HEK293 (cell line): ENCODE results near the gene EPO.
A peak's percentile ranks its signal among the peaks of the same experiment; 100 is the strongest.

Source experiments
- BCL11A ChIP-seq: fragments of 450-650 bp; formaldehyde crosslinking; IDR thresholded peaks from 2 replicates; pipeline ENCODE4 v1.5.1; 2016; ENCODE audit warnings: low read depth, missing biosample characterization, missing genetic modification characterization
- PRDM2 ChIP-seq: fragments of 450-650 bp; formaldehyde crosslinking; IDR thresholded peaks from 2 replicates; pipeline ENCODE4 v1.5.1; 2016; ENCODE audit warnings: missing biosample characterization, missing genetic modification characterization, borderline replicate concordance
- PRDM6 ChIP-seq: fragments of 450-650 bp; formaldehyde crosslinking; IDR thresholded peaks from 2 replicates; pipeline ENCODE4 v1.5.1; 2017; ENCODE audit warnings: missing biosample characterization, missing genetic modification characterization
- SP2 ChIP-seq: fragments of 450-650 bp; formaldehyde crosslinking; IDR thresholded peaks from 2 replicates; pipeline ENCODE4 v1.5.1; 2016; ENCODE audit warnings: missing biosample characterization, missing genetic modification characterization
- SP3 ChIP-seq: fragments of 450-650 bp; formaldehyde crosslinking; IDR thresholded peaks from 2 replicates; pipeline ENCODE4 v1.5.1; 2016; ENCODE audit warnings: missing biosample characterization, missing genetic modification characterization
- ZBTB10 ChIP-seq: fragments of 450-650 bp; formaldehyde crosslinking; IDR thresholded peaks from 2 replicates; pipeline ENCODE4 v1.5.1; 2016; ENCODE audit warnings: missing biosample characterization, missing genetic modification characterization
- ZBTB26 ChIP-seq: fragments of 450-650 bp; formaldehyde crosslinking; optimal IDR thresholded peaks from 2 replicates; pipeline ENCODE3; 2016; ENCODE audit warnings: missing biosample characterization, mild to moderate bottlenecking, missing genetic modification characterization
- ZBTB44 ChIP-seq: fragments of 450-650 bp; IDR thresholded peaks from 2 replicates; pipeline ENCODE4 v1.5.1; 2018; ENCODE audit warnings: missing biosample characterization, mild to moderate bottlenecking, missing genetic modification characterization
- ZEB2 ChIP-seq: fragments of 450-650 bp; formaldehyde crosslinking; IDR thresholded peaks from 2 replicates; pipeline ENCODE4 v1.5.1; 2016; ENCODE audit warnings: missing biosample characterization, missing genetic modification characterization
- ZFHX2 ChIP-seq: fragments of 450-650 bp; formaldehyde crosslinking; conservative IDR thresholded peaks from 2 replicates; pipeline ENCODE4 v1.5.1; 2016; ENCODE audit warnings: missing biosample characterization, missing genetic modification characterization
- ZFP41 ChIP-seq: fragments of 450-650 bp; formaldehyde crosslinking; IDR thresholded peaks from 2 replicates; pipeline ENCODE4 v1.5.1; 2016; ENCODE audit warnings: missing biosample characterization, missing genetic modification characterization, borderline replicate concordance
- ZIC2 ChIP-seq: fragments of 450-650 bp; formaldehyde crosslinking; IDR thresholded peaks from 2 replicates; pipeline ENCODE4 v1.5.1; 2016; ENCODE audit warnings: missing biosample characterization, missing genetic modification characterization
- ZNF148 ChIP-seq: fragments of 450-650 bp; formaldehyde crosslinking; IDR thresholded peaks from 2 replicates; pipeline ENCODE4 v1.5.0; 2017; ENCODE audit warnings: missing biosample characterization, missing genetic modification characterization, borderline replicate concordance
- ZNF292 ChIP-seq: fragments of 450-650 bp; formaldehyde crosslinking; IDR thresholded peaks from 2 replicates; pipeline ENCODE4 v1.5.1; 2016; ENCODE audit warnings: low read depth, missing biosample characterization, missing genetic modification characterization, borderline replicate concordance
- ZNF335 ChIP-seq: fragments of 450-650 bp; formaldehyde crosslinking; conservative IDR thresholded peaks from 2 replicates; pipeline ENCODE4 v1.5.1; 2016; ENCODE audit warnings: missing biosample characterization, missing genetic modification characterization
- ZNF449 ChIP-seq: fragments of 450-650 bp; formaldehyde crosslinking; IDR thresholded peaks from 2 replicates; pipeline ENCODE4 v1.5.1; 2017; ENCODE audit warnings: missing biosample characterization, mild to moderate bottlenecking, missing genetic modification characterization, moderate library complexity
- ZNF510 ChIP-seq: fragments of 450-650 bp; formaldehyde crosslinking; IDR thresholded peaks from 2 replicates; pipeline ENCODE4 v1.5.1; 2018; ENCODE audit warnings: mild to moderate bottlenecking, missing genetic modification characterization, missing biosample characterization; ENCODE audit not compliant: insufficient replicate concordance
- ZNF670 ChIP-seq: fragments of 450-650 bp; formaldehyde crosslinking; IDR thresholded peaks from 2 replicates; pipeline ENCODE4 v1.5.1; 2016; ENCODE audit warnings: missing biosample characterization, missing genetic modification characterization, low read depth
- ZNF776 ChIP-seq: fragments of 450-650 bp; formaldehyde crosslinking; IDR thresholded peaks from 2 replicates; pipeline ENCODE4 v1.5.0; 2017; ENCODE audit warnings: missing biosample characterization, missing genetic modification characterization, borderline replicate concordance

EPO gene

GRCh38 chr7:100674411-100675104 is 45.7 kb upstream of the EPO start (continued):
- TF ChIP-seq PRDM2 (tag by site-specific recombination) (no peak), ZFHX2 (tag by site-specific recombination) (peak; percentile 80), ZNF776 (tag by site-specific recombination) (no peak), ZEB2 (0 out of 2 replicates have a peak, but pooled peaks have one; percentile 23), PRDM6 (tag by site-specific recombination) (no peak), ZNF670 (tag by site-specific recombination) (no peak), ZFP41 (tag by site-specific recombination) (no peak), SP2 (peak; percentile 24; the same call in 1 of the 2 replicates), ZIC2 (tag by site-specific recombination) (no peak), ZNF148 (tag by site-specific recombination) (no peak), ZBTB26 (tag by site-specific recombination) (peak; percentile 35), SP3 (no peak), ZBTB10 (tag by site-specific recombination) (peak; percentile 79), ZNF510 (tag by site-specific recombination) (no peak), BCL11A (tag by site-specific recombination) (no peak), ZNF449 (tag by site-specific recombination) (no peak), ZNF335 (tag by site-specific recombination) (peak; percentile 69), ZNF292 (tag by site-specific recombination) (no peak), ZBTB44 (tag by site-specific recombination) (no peak)
